ENCODE data around the gene DIP2B. TPM values are rescaled to one million over a fixed set of nuclear protein-coding genes. Genes with fewer than 3 reads are reported as not detected.
A peak's percentile ranks its signal among the peaks of the same experiment; 100 is the strongest.

The DIP2B gene
- total and polyA plus RNA-seq, 2 of the 13 experiments (the other 11 are each of a cell fraction or from before 2014, with no cell fraction given), result 32.1 to 35.8 TPM

GRCh38 chr12:50525422-50525821 lies 20.6 kb downstream of the DIP2B start:
- Histone ChIP-seq H3K4me1 (ENCODE audit: insufficient read depth, low read length) (peaks cover 94% of the 10 kb centered on the region), H3K79me2 (ENCODE audit: insufficient read depth, low read length) (peaks cover 88% of the 10 kb centered on the region), H3K9ac (ENCODE audit: insufficient read depth, low read depth, low read length) (peak overlapping the region; percentile 83), H3K9me3 (ENCODE audit: low read length) (no peaks in the 10 kb centered on the region), H4K20me1 (ENCODE audit: insufficient read depth, low read length) (no peaks in the 10 kb centered on the region), H3K27ac (ENCODE audit: extremely low read length, insufficient read depth, low read length) (peak overlapping the region; percentile 99), H3K36me3 (replicated peaks in 1 of 2; ENCODE audit: control insufficient read depth in 1 of 2, insufficient read depth in 2 of 2, low read length in 2 of 2) (0 out of 5 replicates have a peak, but pooled peaks cover 0 to 4% of the 10 kb centered on the region in 2 experiments), H2AFZ (ENCODE audit: low read length) (no peak overlapping the region), H3K27me3 (ENCODE audit: control insufficient read depth in 1 of 2, insufficient read depth in 2 of 2, low read length in 2 of 2) (no peaks in the 10 kb centered on the region), H3K4me2 (ENCODE audit: low read depth, low read length) (peak overlapping the region; percentile 79), H3K4me3 (replicated peaks in 1 of 3; ENCODE audit: insufficient read depth in 1 of 3, low read depth in 2 of 3, low read length in 3 of 3) (peak overlapping the region in 2 of 3 experiments; percentile 27 to 48; a peak in 1 of 6 replicates)
- DNase-seq (ENCODE audit: low spot score) (no peak), FAIRE-seq (no peak), ATAC-seq (no peak)
- CTCF ChIA-PET (ENCODE audit: low intra/inter-chr PET ratio, low total read pairs), result no interaction called here
- POLR2A ChIA-PET, result interaction anchor here (1.3 to 3.8 kb wide), 6 partner anchors 9 to 22 kb away, joined by 3 to 27 read pairs (median 10); partner anchors contain the start of gene DIP2B
- TF ChIP-seq ZNF770 (CRISPR knock-in tag; IDR thresholded peaks at IDR 0.05), result peak; percentile 93
- TF ChIP-seq ZMYM3 (CRISPR knock-in tag; IDR thresholded peaks at IDR 0.05), result peak; percentile 57; the same call in 1 of the 2 replicates
- TF ChIP-seq HMG20B (CRISPR knock-in tag; conservative IDR thresholded peaks at IDR 0.05), result no peak
- in situ Hi-C loops (cut with HindIII; ENCODE audit: extremely low pct_ligation_motif_present, low pct_unique_long_range_greater_than_20kb), result no loop called here
- no TSS peak for BruUV-seq (replicated peaks)
- intact Hi-C loops (cut with micrococcal nuclease; ENCODE audit: unreplicated experiment), result loop anchor here (1.0 kb wide), 1 partner anchor 10 kb away; no protein-coding TSS in a partner anchor
- 85% methylated on average over 2 of the region's 2 CpGs for WGBS (ENCODE audit: low lambda C conversion rate)

GRCh38 chr12:50527359-50527726 lies 22.6 kb downstream of the DIP2B start:
- no peaks in the 10 kb centered on the region for H3K9me3 ChIP-seq (ENCODE audit: low read length)
- H3K4me2 ChIP-seq (ENCODE audit: low read depth, low read length), result peak overlapping the region; percentile 79
- ATAC-seq, result peak; percentile 4; the same call in 1 of the 3 replicates
- intact Hi-C loops (cut with micrococcal nuclease; ENCODE audit: unreplicated experiment), result loop anchor here (2.0 kb wide), 1 partner anchor 19 kb away; no protein-coding TSS in a partner anchor
- 45% methylated on average over 5 of the region's 5 CpGs for WGBS (ENCODE audit: low lambda C conversion rate)
- CTCF ChIA-PET (ENCODE audit: low intra/inter-chr PET ratio, low total read pairs), result interaction anchor here (0.6 kb wide), 1 partner anchor 41 kb away, joined by 3 read pairs; no protein-coding TSS in a partner anchor
- 0 out of 6 replicates have a peak overlapping the region, but pooled peaks of 1 of the 3 experiments have one; percentile 18 for H3K4me3 ChIP-seq (replicated peaks in 1 of 3; ENCODE audit: insufficient read depth in 1 of 3, low read depth in 2 of 3, low read length in 3 of 3)
- H3K27me3 ChIP-seq (ENCODE audit: control insufficient read depth in 1 of 2, insufficient read depth in 2 of 2, low read length in 2 of 2), result no peaks in the 10 kb centered on the region
- peaks cover 85% of the 10 kb centered on the region for H3K79me2 ChIP-seq (ENCODE audit: insufficient read depth, low read length)
- peaks cover 95% of the 10 kb centered on the region for H3K4me1 ChIP-seq (ENCODE audit: insufficient read depth, low read length)
- peak overlapping the region; percentile 63 for H3K9ac ChIP-seq (ENCODE audit: insufficient read depth, low read depth, low read length)
- no TSS peak for BruUV-seq (replicated peaks)
- peak overlapping the region; percentile 99 for H3K27ac ChIP-seq (ENCODE audit: extremely low read length, insufficient read depth, low read length)
- in situ Hi-C loops (cut with HindIII; ENCODE audit: extremely low pct_ligation_motif_present, low pct_unique_long_range_greater_than_20kb), result no loop called here
- no peak overlapping the region for H2AFZ ChIP-seq (ENCODE audit: low read length)
- no peak for FAIRE-seq
- H3K36me3 ChIP-seq (replicated peaks in 1 of 2; ENCODE audit: control insufficient read depth in 1 of 2, insufficient read depth in 2 of 2, low read length in 2 of 2), result 0 out of 5 replicates have a peak, but pooled peaks cover 0 to 4% of the 10 kb centered on the region in 2 experiments
- no peaks in the 10 kb centered on the region for H4K20me1 ChIP-seq (ENCODE audit: insufficient read depth, low read length)
- no peak for DNase-seq (ENCODE audit: low spot score)
- POLR2A ChIA-PET, result no interaction called here
- TF ChIP-seq HMGXB4 (CRISPR knock-in tag; IDR thresholded peaks at IDR 0.05; ENCODE audit: borderline replicate concordance in 1 of 2, low read depth in 1 of 2) (0 out of 4 replicates have a peak, but pooled peaks of 1 of the 2 experiments have one; percentile 4), ZBTB14 (CRISPR knock-in tag; IDR thresholded peaks at IDR 0.05) (no peak), HDAC2 (CRISPR knock-in tag; IDR thresholded peaks at IDR 0.05) (0 out of 2 replicates have a peak, but pooled peaks have one; percentile 8), PHF5A (CRISPR knock-in tag; IDR thresholded peaks at IDR 0.05; ENCODE audit: low read depth, unreplicated experiment) (peak; percentile 12), DPF2 (CRISPR knock-in tag; IDR thresholded peaks at IDR 0.05; ENCODE audit: borderline replicate concordance, low read depth) (0 out of 2 replicates have a peak, but pooled peaks have one; percentile 8), MIER3 (CRISPR knock-in tag; IDR thresholded peaks at IDR 0.05; ENCODE audit: borderline replicate concordance) (no peak), ZNF709 (CRISPR knock-in tag; IDR thresholded peaks at IDR 0.05) (no peak), ATF1 (CRISPR knock-in tag; IDR thresholded peaks at IDR 0.05) (0 out of 2 replicates have a peak, but pooled peaks have one; percentile 5), ZNF430 (CRISPR knock-in tag; IDR thresholded peaks at IDR 0.05) (peak; percentile 13; the same call in 1 of the 2 replicates), ERF (CRISPR knock-in tag; IDR thresholded peaks at IDR 0.05) (peak; percentile 6; the same call in 1 of the 2 replicates)
